Esophagus squamous epithelium (tissue), 5 donors: ENCODE results near the gene HOOK1. TPM values are rescaled to one million over a fixed set of nuclear protein-coding genes. Genes with fewer than 3 reads are reported as not detected.
"Not testable (repeated sequence)": the region's sequence is repeated elsewhere in the genome, so short reads cannot be mapped to it uniquely, and the experiment has no call there.

Source experiments
- DNase-seq: peaks from one replicate; lab custom pipeline; 2025; lab: John Stamatoyannopoulos, UW
- H3K27ac ChIP-seq, 4 donors: fragments of 200-600 bp; sonication (generic); one replicate each; pipeline ENCODE4 v1.5.1; 2016 to 2019; ENCODE audit warnings: mild to moderate bottlenecking in 1 of 4
- H3K27me3 ChIP-seq, 4 donors: fragments of 200-600 bp; sonication (generic); 1 replicate in 3 of 4; 2 replicates in 1 of 4; pipeline versions ENCODE4 v1.5.1 to v1.6.0; 2017 to 2021; ENCODE audit warnings: antibody characterized with exemption in 1 of 4
- H3K36me3 ChIP-seq, 3 donors: fragments of 200-600 bp; sonication (generic); one replicate each; pipeline ENCODE4 v1.5.1; 2016 to 2019
- H3K4me1 ChIP-seq, 3 donors: fragments of 200-600 bp; sonication (generic); one replicate each; pipeline ENCODE4 v1.5.1; 2017 to 2019
- H3K4me3 ChIP-seq, 4 donors: fragments of 200-600 bp; sonication (generic); 1 replicate in 3 of 4; 2 replicates in 1 of 4; pipeline ENCODE4 v1.5.1; 2016 to 2019; ENCODE audit warnings: mild to moderate bottlenecking in 2 of 4, moderate library complexity in 1 of 4
- H3K9me3 ChIP-seq, 3 donors: fragments of 200-600 bp; sonication (generic); one replicate each; pipeline ENCODE4 v1.5.1; 2016 to 2019
- POLR2A ChIP-seq, 4 donors: fragments of 450-650 bp; IDR thresholded peaks; one replicate each; pipeline ENCODE4 v1.6.1; 2017; ENCODE audit warnings: antibody characterized with exemption in 4 of 4, mild to moderate bottlenecking in 4 of 4, moderate library complexity in 3 of 4
- WGBS, 2 donors: methylation state at CpG; one replicate each; pipeline ENCODE4 v1.1.5; 2018; 5-methylcytosine and 5-hydroxymethylcytosine counted together
- intact Hi-C: fragments of 100-400 bp; cut with DNase I; formaldehyde crosslinking; loops from one replicate; pipeline ENCODE4 v1.15.0; 2022
- total RNA-seq, 4 donors: library from RNA; depleted of rRNA; stranded (reverse); fragments of >200 nt; gene quantifications; one replicate each; pipeline ENCODE4 v1.1.0, GENCODE V29; 2016
- TF ChIP-seq, protein P1 (sequence below), 6 experiments: fragments of 450-650 bp in 4 of 6; fragments of 200-600 bp in 2 of 6; sonication (generic) in 2 of 6; IDR thresholded peaks; one replicate each; pipeline ENCODE4 v1.5.1; 2016 to 2019; ENCODE audit warnings: antibody characterized with exemption in 6 of 6, mild to moderate bottlenecking in 4 of 6, moderate library complexity in 4 of 6
- donor health status: DM: yes; HTN: yes; CAD: no.

Gene HOOK1
- total RNA-seq, 4 donors from 2014 or later: 13.7 to 35.1 (median 28.1) TPM

DNA sequence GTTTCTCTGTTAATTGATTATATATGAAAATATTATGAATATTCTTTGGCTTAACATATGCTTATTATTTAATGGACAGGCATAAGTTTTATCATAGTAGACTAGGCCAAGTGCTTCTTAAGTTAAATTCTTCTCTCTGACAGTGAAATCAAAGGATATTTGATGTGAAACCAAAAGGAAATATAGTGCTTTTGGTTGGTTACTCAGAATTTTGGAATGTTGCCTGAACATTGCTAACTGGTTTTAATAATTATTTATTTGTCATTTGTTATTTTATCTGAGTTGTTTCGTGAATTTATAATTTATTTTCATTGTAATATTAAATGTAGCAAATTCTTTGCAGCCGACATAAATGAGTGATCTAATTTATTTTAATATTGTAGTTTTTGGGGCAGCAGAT, 18.3 kb downstream of the HOOK1 start:
- intact Hi-C loops: no loop called here
- TF ChIP-seq POLR2A (IDR thresholded peaks at IDR 0.05): no peak
- TF ChIP-seq, protein P1, sequence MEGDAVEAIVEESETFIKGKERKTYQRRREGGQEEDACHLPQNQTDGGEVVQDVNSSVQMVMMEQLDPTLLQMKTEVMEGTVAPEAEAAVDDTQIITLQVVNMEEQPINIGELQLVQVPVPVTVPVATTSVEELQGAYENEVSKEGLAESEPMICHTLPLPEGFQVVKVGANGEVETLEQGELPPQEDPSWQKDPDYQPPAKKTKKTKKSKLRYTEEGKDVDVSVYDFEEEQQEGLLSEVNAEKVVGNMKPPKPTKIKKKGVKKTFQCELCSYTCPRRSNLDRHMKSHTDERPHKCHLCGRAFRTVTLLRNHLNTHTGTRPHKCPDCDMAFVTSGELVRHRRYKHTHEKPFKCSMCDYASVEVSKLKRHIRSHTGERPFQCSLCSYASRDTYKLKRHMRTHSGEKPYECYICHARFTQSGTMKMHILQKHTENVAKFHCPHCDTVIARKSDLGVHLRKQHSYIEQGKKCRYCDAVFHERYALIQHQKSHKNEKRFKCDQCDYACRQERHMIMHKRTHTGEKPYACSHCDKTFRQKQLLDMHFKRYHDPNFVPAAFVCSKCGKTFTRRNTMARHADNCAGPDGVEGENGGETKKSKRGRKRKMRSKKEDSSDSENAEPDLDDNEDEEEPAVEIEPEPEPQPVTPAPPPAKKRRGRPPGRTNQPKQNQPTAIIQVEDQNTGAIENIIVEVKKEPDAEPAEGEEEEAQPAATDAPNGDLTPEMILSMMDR (IDR thresholded peaks at IDR 0.05): no peak
- no peak overlapping the region for H3K4me3 ChIP-seq
- no peaks in the 10 kb centered on the region for H3K27me3 ChIP-seq
- no peaks in the 10 kb centered on the region for H3K9me3 ChIP-seq
- WGBS, 2 donors: 55 to 59% methylated on average over 2 of the region's 2 CpGs
- H3K27ac ChIP-seq: peak overlapping the region in 3 of 4 donors; percentile 61 to 78 (median 72)
- peaks cover 0 to 39% (median 0%) of the 10 kb centered on the region in 3 donors for H3K36me3 ChIP-seq
- no peak for DNase-seq
- H3K4me1 ChIP-seq: peaks cover 0 to 28% (median 0%) of the 10 kb centered on the region in 3 donors

DNA sequence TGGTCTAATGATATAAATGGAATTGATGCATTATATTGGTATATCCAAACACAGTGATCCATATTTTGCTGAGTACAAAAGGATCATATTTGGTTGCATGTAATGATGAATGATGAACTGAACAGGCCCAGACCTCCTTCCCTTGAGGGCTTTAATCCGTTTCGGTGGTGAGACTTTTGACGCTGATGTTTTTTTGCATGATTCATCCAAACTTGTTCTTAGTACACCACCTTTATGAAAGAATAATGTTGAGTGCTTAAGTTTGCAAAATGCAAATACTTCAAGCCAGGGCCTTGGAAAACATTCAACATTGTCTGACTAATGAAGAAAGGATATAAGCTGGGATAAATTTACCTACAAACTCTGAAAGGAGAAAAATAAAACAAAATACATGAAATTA, 19.2 kb downstream of the HOOK1 start:
- H3K27me3 ChIP-seq: no peaks in the 10 kb centered on the region
- intact Hi-C loops: no loop called here
- H3K9me3 ChIP-seq: no peaks in the 10 kb centered on the region
- no peak overlapping the region for H3K4me3 ChIP-seq
- WGBS, 2 donors: 37 to 42% methylated on average over 3 of the region's 3 CpGs
- TF ChIP-seq, protein P1 (IDR thresholded peaks at IDR 0.05): no peak
- TF ChIP-seq POLR2A (IDR thresholded peaks at IDR 0.05): no peak
- H3K27ac ChIP-seq: peak overlapping the region in 3 of 4 donors; percentile 61 to 78 (median 72)
- peaks cover 0 to 28% (median 0%) of the 10 kb centered on the region in 3 donors for H3K4me1 ChIP-seq
- no peak for DNase-seq
- H3K36me3 ChIP-seq: peaks cover 0 to 44% (median 0%) of the 10 kb centered on the region in 3 donors

DNA sequence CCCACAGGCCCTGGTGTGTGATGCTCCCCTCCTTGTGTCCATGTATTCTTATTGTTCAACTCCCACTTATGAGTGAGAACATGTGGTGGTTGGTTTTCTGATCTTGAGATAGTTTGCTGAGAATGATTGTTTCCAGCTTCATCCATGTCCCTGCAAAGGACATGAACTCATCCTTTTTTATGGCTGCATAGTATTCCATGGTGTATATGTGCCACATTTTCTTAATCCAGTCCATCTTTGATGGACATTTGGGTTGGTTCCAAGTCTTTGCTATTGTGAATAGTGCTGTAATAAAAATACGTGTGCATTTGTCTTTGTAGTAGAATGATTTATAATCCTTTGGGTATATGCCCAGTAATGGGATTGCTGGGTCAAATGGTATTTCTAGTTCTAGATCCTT, 23.1 kb downstream of the HOOK1 start:
- H3K27me3 ChIP-seq, DNase-seq, intact Hi-C loops, H3K27ac ChIP-seq, H3K9me3 ChIP-seq, H3K4me3 ChIP-seq: not testable (repeated sequence)
- 42 to 50% methylated on average over 1 of the region's 1 CpG for WGBS, 2 donors
- Histone ChIP-seq H3K4me1 (peaks cover 0 to 21% (median 0%) of the 10 kb centered on the region in 3 donors), H3K36me3 (peaks cover 0 to 59% (median 0%) of the 10 kb centered on the region in 3 donors)

DNA sequence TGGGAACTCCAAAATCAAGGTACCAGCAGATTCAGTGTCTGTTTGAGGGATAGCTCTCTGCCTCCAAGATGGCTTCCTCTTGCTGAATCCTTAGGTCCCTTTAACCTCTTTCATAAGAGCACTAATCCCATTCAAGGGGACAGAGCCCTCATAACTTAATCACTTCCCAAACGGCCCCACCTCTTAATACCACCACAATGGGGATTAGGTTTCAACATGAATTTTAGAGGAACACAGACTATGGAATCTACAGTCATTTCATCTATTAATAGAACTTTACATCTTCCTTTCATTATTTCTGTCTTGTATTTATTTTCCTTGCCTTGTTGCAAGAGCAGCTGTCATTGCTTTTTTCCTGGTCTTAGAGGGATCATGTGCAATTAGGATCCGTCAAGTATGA, 30.3 kb downstream of the HOOK1 start:
- Histone ChIP-seq H3K9me3 (no peaks in the 10 kb centered on the region), H3K4me1 (no peaks in the 10 kb centered on the region), H3K27ac (no peak overlapping the region), H3K36me3 (peaks cover 0 to 72% (median 0%) of the 10 kb centered on the region in 3 donors), H3K27me3 (no peaks in the 10 kb centered on the region), H3K4me3 (no peak overlapping the region)
- no peak for DNase-seq
- WGBS, 2 donors: 64 to 68% methylated on average over 2 of the region's 2 CpGs
- intact Hi-C loops: no loop called here
- TF ChIP-seq, protein P1 (IDR thresholded peaks at IDR 0.05): no peak
- no peak for TF ChIP-seq POLR2A (IDR thresholded peaks at IDR 0.05)

DNA sequence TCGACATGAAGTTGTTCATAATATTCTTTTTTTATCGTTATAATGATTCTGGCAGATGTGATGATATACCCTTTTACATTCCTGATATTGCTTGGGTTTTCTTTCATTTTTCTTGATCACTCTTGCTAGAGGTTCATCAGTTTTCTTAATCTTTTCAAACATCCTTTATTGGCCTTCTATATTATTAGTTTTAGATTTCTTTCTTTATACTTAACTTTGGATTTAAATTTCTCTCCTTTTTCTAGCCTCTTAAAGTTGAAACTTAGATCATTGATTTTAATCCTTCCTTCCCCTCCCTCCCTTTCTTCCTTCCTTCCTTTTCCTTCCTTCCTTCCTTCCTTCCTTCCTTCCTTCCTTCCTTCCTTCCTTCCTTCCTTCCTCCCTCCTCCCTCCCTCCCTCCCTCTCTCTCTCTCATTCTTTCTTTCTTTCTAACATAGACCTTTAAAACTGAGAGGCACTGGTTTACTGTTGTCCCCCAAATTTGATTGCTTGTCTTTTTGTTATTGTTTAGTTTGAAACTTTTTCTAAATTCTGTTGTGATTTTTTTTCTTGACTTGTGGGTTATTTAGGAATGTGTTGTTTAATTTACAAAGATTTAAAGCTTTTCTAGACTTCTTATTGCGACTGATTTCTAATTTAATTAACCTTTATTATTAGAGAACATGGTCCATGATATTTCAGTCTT, 31.6 kb downstream of the HOOK1 start:
- 78 to 93% methylated on average over 3 of the region's 3 CpGs for WGBS, 2 donors
- Histone ChIP-seq H3K27me3 (no peaks in the 10 kb centered on the region), H3K27ac (no peak overlapping the region), H3K4me1 (no peaks in the 10 kb centered on the region), H3K36me3 (peaks cover 0 to 68% (median 0%) of the 10 kb centered on the region in 3 donors), H3K9me3 (no peaks in the 10 kb centered on the region), H3K4me3 (no peak overlapping the region)
- no peak for DNase-seq
- intact Hi-C loops: no loop called here
- TF ChIP-seq, protein P1 (IDR thresholded peaks at IDR 0.05): no peak
- TF ChIP-seq POLR2A (IDR thresholded peaks at IDR 0.05): no peak
